ENCODE results near the gene KCNK1.
"Not testable (repeated sequence)": the region's sequence is repeated elsewhere in the genome, so short reads cannot be mapped to it uniquely, and the experiment has no call there.

KCNK1 gene

DNA sequence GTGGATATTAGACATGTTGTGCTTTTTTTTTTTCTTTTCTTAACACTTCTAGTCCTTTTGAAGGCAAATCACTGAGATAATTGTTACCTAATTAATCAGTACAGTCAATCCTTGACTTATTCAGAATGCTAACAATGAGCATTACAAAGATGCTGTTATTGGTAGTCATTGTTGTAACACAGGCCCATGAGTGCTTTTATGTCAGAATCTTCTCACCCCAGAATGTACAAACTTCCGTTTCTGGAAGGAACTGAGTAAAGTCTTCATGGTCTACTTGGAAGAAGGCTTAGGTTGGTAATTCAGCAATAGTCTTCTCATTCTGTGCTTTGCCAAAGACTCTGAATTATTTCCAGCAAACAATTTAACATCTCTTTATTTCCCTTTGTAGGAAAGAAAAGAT, 3.1 kb downstream of the KCNK1 start:
- H3K36me3 Mint-ChIP-seq (ENCODE audit: low read depth), result no peaks in the 10 kb centered on the region
- no peak overlapping the region for H3K4me3 Mint-ChIP-seq
- peaks cover 51% of the 10 kb centered on the region for H3K27me3 Mint-ChIP-seq (ENCODE audit: low read depth)
- H3K4me1 Mint-ChIP-seq (ENCODE audit: low read depth), result no peaks in the 10 kb centered on the region
- no peaks in the 10 kb centered on the region for H3K9me3 Mint-ChIP-seq
- no peak overlapping the region for H3K27ac Mint-ChIP-seq

DNA sequence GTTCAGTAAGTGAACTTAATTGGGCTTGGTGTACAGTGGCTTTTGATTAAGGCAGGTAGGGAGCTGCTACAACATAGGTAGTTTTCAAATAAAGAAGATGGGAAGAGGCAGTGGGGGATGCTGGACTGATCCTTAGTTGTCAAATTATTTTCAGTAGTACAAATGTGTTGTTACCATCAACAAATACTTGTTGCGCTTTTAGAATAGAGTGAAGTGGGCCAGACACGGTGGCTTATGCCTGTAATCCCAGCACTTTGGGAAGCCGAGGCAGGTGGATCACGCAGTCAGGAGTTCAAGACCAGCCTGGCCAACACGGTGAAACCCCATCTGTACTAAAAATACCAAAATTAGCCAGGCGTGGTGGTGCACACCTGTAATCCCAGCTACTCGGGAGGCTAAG, 5.5 kb downstream of the KCNK1 start:
- not testable (repeated sequence) for H3K27ac Mint-ChIP-seq; H3K4me1 Mint-ChIP-seq (ENCODE audit: low read depth); H3K4me3 Mint-ChIP-seq; H3K36me3 Mint-ChIP-seq (ENCODE audit: low read depth); H3K9me3 Mint-ChIP-seq
- peaks cover 39% of the 10 kb centered on the region for H3K27me3 Mint-ChIP-seq (ENCODE audit: low read depth)

DNA sequence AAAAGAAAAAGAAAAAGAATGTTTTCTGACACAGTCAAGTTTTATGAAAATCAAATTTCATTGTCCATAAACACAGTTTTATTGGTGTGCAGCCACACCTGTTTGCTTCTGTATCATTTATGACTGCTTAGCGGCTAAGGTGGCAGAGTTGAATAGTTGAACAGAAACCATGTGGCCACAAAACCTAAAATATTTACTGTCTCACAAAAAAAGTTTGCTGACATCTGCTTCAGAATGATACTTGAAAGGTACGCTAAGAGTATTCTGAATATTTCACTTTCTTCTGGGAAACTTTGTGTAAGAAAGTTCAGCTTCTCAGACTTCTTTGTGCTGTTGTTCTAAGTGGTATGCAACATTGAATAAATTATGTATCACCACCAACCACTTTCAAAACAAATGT, 6.2 kb downstream of the KCNK1 start:
- H3K4me1 Mint-ChIP-seq (ENCODE audit: low read depth), result no peaks in the 10 kb centered on the region
- peaks cover 33% of the 10 kb centered on the region for H3K27me3 Mint-ChIP-seq (ENCODE audit: low read depth)
- H3K27ac Mint-ChIP-seq, result no peak overlapping the region
- H3K9me3 Mint-ChIP-seq, result no peaks in the 10 kb centered on the region
- H3K4me3 Mint-ChIP-seq, result no peak overlapping the region
- no peaks in the 10 kb centered on the region for H3K36me3 Mint-ChIP-seq (ENCODE audit: low read depth)

DNA sequence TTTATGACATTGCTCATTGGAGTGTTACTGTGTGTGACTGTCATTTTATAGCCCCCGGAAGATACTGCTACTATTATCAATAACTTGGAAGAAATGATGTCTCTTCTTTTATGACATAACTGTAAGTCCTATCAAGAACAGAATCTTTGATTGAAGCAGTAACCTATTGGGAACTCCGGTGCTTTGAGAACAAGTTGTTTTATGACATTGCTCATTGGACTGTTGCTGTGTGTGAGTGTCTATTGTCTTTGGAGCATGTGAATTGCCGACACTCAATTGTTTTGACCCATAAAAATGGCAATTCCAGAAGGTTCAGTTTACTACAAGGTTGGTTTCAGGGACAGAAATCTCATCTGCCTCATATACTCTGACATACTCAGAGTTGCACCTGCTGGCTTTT, 8.0 kb downstream of the KCNK1 start:
- Mint-ChIP-seq H3K4me3 (no peak overlapping the region), H3K36me3 (ENCODE audit: low read depth) (no peaks in the 10 kb centered on the region), H3K27me3 (ENCODE audit: low read depth) (peaks cover 14% of the 10 kb centered on the region), H3K27ac (no peak overlapping the region), H3K4me1 (ENCODE audit: low read depth) (no peaks in the 10 kb centered on the region), H3K9me3 (no peaks in the 10 kb centered on the region)

DNA sequence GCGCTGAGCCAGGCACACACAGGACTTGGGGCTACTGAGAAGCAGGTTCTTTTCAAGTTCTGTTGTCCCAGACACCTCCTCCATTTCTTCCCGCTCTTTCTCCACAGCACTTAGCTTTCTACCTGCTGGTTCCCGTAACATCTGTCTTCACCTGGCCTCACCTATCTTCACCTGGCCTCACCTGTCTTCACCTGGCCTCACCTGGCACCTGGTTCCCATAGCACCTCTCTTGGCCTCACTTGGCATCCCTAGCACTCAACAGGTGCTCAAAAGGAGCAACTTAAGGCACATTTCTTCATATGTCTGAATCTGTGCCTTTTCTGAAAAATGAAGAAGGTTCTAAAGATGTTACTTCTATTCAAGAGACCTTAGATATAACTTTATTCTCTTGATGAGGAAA, 10.4 kb downstream of the KCNK1 start:
- no peaks in the 10 kb centered on the region for H3K9me3 Mint-ChIP-seq
- H3K36me3 Mint-ChIP-seq (ENCODE audit: low read depth), result no peaks in the 10 kb centered on the region
- H3K4me3 Mint-ChIP-seq, result no peak overlapping the region
- no peak overlapping the region for H3K27ac Mint-ChIP-seq
- H3K27me3 Mint-ChIP-seq (ENCODE audit: low read depth), result peaks cover 3% of the 10 kb centered on the region
- H3K4me1 Mint-ChIP-seq (ENCODE audit: low read depth), result no peaks in the 10 kb centered on the region

DNA sequence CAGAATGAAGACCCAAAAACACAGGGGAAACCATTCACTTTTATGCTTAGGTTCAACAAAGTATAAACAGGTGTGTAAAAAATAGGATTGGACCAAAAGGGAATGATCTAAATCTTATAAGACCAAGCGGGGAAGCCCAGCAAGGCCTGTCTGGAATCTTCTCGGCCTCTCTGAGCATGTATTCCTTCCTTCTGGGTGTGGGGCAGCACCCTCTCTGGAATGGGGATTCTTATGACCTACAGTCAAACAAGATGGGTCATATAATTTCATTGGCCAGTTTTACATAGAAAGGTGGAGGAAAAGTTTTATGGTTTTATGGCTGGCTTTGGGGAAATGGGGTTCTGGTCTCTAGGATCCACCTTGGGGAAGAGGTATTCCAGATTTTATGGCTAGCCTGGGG, 11.2 kb downstream of the KCNK1 start:
- Mint-ChIP-seq H3K36me3 (ENCODE audit: low read depth) (no peaks in the 10 kb centered on the region), H3K4me1 (ENCODE audit: low read depth) (no peaks in the 10 kb centered on the region), H3K9me3 (no peaks in the 10 kb centered on the region), H3K27ac (no peak overlapping the region), H3K4me3 (no peak overlapping the region), H3K27me3 (ENCODE audit: low read depth) (peaks cover 3% of the 10 kb centered on the region)

DNA sequence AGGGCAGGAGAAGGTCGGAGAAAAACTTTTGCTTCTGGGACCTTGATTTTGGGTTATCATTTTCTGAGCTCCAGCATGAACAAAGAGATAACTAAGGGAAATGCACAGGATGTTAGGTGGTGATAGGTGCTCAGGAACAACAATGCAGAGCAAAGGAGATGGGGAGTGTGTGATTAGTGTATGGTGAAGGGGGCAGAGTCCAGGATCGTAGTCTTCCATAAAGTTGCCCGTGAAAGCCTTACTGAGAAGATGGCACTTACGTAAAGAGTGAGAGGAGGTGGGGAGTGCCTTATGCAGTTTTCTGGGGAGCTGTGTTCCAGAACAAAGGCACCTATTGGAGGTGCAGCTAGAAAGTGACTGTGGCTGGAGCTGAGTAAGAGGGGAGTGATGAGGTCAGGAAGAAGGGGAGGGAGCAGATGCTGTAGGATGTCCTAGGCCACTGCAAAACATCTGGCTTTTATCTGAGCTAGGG, 11.6 kb downstream of the KCNK1 start:
- Mint-ChIP-seq H3K27ac (no peak overlapping the region), H3K27me3 (ENCODE audit: low read depth) (peaks cover 3% of the 10 kb centered on the region), H3K36me3 (ENCODE audit: low read depth) (no peaks in the 10 kb centered on the region), H3K9me3 (no peaks in the 10 kb centered on the region), H3K4me3 (no peak overlapping the region), H3K4me1 (ENCODE audit: low read depth) (no peaks in the 10 kb centered on the region)

DNA sequence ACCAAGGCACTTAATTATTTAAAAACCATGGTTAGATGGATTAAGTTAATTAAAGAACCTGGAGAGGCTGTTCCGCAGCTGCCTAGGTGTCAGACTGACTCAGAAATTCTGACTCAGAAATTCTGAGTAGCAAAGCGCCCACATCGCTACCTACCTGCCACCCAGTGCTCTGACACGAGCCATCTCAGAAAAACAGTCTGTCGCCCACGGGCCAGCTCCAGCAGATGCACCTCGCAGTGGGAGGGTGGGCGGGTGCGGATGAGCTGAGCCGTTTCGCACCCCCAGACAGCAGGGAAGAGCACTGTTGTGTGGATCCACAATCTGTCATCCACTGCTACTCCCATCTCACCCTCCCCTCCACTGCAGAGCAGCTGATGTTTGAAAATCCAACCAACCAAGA, 13.5 kb downstream of the KCNK1 start:
- Mint-ChIP-seq H3K27ac (no peak overlapping the region), H3K4me1 (ENCODE audit: low read depth) (no peaks in the 10 kb centered on the region), H3K4me3 (no peak overlapping the region), H3K9me3 (no peaks in the 10 kb centered on the region), H3K27me3 (ENCODE audit: low read depth) (peaks cover 2% of the 10 kb centered on the region), H3K36me3 (ENCODE audit: low read depth) (no peaks in the 10 kb centered on the region)

DNA sequence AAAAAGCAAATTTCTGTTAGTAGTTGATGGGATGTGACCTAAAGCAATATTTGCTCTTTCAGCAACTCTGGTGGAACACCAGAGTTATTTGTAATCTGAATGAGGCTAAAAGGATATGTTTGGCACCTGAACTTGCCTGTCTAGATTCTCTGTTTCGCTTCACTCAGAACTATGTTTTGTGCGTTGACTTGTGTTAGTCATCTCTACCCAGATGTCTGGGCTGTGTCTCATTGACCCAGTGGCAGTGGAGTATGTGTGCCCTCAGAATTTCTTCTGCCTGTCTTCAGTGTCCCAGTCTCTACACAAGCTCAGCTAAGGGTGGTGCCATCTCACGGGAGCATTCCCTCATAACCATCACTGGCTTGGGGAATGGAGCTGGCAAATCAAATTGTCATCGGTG, 13.9 kb downstream of the KCNK1 start:
- Mint-ChIP-seq H3K9me3 (no peaks in the 10 kb centered on the region), H3K36me3 (ENCODE audit: low read depth) (no peaks in the 10 kb centered on the region)

DNA sequence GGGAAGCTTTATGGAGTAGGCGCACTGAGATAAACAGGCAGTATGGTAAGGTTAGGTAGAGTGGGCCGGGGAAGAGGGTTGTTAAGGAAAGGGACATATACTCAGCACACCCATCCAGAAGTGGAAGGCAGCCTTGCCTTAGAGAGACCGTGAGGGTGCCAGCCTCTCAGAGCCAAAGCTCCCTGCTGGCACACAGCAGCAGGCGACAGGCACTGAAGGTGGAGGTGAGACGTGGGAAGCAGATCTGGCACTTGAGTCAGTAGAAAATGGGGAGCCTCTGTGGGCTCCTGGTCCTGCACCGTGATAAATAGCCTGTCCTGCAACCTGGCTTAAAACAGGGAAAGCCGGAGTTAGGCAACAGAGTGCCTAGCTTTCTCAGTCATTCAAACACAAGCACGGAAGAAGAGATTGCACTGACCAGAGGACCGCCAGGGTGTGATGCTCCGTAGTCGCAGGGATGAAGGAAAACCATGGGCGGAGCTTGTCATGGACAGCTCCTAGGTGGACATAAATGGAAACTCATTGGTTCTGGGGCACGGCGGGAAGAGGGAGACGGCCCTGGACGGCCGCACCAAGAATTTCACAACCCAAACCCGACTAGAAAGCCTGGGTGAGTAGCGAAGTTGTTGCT, 15.5 kb downstream of the KCNK1 start:
- no peaks in the 10 kb centered on the region for H3K36me3 Mint-ChIP-seq (ENCODE audit: low read depth)
- H3K27me3 Mint-ChIP-seq (ENCODE audit: low read depth), result no peaks in the 10 kb centered on the region
- no peaks in the 10 kb centered on the region for H3K9me3 Mint-ChIP-seq
- no peak overlapping the region for H3K4me3 Mint-ChIP-seq
- H3K27ac Mint-ChIP-seq, result no peak overlapping the region
- no peaks in the 10 kb centered on the region for H3K4me1 Mint-ChIP-seq (ENCODE audit: low read depth)

More for the DNA sequence above, 13.9 kb downstream of the KCNK1 start:
- Mint-ChIP-seq H3K27ac (no peak overlapping the region), H3K27me3 (ENCODE audit: low read depth) (no peaks in the 10 kb centered on the region), H3K4me1 (ENCODE audit: low read depth) (no peaks in the 10 kb centered on the region), H3K4me3 (no peak overlapping the region)

DNA sequence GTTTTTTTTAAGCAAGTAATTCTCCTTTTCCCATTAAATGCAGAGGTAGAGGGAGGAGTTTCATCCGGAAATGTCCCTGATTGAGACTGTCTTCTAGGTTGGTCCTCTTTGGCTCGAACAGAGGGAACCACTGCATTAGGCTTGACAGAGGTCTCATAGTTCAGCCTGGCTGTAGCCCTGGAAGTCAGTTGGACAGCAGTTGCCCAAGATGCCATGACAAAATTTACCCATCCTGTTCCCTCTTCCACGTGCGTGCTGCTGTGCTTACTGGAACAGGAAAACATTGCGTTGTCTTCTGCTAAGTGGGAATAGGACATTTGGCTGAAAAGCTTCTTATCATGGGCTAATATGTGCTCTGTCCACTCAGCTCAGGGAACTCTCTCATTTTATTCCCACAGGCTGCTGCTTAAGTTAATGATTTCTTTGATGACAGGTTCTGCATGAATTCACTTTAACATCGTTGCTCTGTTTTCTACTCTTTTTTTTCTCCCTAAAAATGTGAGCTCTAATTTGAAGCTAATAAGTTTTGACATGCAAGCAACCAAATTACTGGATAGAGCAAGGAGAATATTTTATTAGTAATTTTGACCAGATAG, 18.0 kb downstream of the KCNK1 start:
- Mint-ChIP-seq H3K9me3 (no peaks in the 10 kb centered on the region), H3K27me3 (ENCODE audit: low read depth) (peaks cover 4% of the 10 kb centered on the region), H3K36me3 (ENCODE audit: low read depth) (no peaks in the 10 kb centered on the region), H3K4me3 (no peak overlapping the region), H3K4me1 (ENCODE audit: low read depth) (no peaks in the 10 kb centered on the region), H3K27ac (no peak overlapping the region)

DNA sequence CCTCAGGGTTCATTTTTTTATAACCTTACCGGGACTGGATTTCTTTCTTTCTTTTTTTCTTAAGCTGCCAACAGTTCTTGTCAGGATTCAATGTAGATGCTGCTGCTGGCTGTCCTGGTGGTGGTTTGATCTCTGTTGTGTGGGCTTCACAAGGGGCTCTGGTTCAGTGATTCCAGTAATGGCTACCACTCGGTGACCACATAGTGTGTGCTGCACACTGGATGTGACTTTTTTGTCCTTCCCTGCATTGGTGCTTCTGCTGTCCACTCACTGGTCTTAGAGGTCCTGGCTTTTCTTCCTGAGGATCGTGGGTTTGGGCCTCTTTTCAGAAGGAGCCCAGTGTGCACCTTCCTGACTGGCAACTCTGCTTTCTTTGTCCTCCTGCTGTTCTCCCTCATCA, 18.5 kb downstream of the KCNK1 start:
- peaks cover 4% of the 10 kb centered on the region for H3K27me3 Mint-ChIP-seq (ENCODE audit: low read depth)
- no peak overlapping the region for H3K4me3 Mint-ChIP-seq
- H3K4me1 Mint-ChIP-seq (ENCODE audit: low read depth), result no peaks in the 10 kb centered on the region
- no peak overlapping the region for H3K27ac Mint-ChIP-seq
- H3K9me3 Mint-ChIP-seq, result no peaks in the 10 kb centered on the region
- H3K36me3 Mint-ChIP-seq (ENCODE audit: low read depth), result no peaks in the 10 kb centered on the region

DNA sequence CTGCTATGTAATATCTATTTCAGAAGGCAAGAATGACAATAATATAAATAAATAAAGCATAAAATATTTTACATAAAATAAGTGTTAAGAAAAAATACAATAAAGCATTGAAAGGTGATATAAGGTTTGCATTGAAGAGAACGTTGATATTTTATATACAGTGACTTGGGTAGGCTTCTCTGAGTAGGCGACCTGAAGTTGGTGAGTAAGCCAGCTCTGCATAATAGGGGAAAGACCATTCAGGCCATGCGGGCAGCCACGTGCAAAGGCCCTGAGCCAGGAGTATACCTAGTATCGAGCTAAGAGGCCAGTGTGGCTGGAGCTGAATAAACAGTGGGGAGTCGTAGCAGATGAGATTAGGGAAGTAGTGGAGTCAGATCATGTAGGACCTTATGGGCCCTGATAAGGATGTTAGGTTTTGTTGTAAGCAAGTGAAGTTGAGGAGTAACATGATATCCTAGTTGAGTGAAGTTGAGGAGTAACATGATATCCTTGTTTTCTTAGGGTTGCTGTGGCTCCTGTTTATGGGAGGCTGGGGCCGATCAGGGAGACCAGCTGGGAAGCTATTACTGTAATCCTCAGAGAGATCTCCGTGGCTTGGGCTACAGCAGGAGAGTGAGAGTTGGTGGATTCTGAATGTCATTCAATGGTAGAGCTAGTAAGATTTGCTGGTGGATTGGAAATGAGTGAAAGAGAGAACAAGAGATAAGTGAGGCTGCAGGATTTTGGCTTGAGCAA, 22.0 kb downstream of the KCNK1 start:
- Mint-ChIP-seq H3K4me3 (no peak overlapping the region), H3K9me3 (no peaks in the 10 kb centered on the region), H3K27me3 (ENCODE audit: low read depth) (peaks cover 4% of the 10 kb centered on the region), H3K27ac (no peak overlapping the region), H3K36me3 (ENCODE audit: low read depth) (no peaks in the 10 kb centered on the region), H3K4me1 (ENCODE audit: low read depth) (peaks cover 1% of the 10 kb centered on the region)

DNA sequence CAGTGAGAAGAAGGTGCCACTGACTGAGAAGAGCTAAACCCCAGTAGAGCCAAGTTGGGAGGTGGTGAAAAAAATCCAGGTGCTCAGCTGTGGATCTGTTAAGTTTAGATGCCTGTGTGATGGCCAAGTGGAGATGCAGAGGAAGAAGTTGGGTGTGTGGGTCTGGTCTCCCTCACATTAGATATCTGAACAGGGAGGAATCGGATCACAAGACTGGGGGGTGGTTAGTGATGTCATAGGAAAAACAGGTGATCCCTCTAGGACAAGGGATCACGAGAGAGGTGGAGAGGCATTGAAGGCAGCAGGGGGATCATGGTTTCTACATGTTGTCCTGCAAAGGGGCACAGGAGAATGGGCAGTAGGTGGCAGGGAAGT, 22.6 kb downstream of the KCNK1 start:
- peaks cover 1% of the 10 kb centered on the region for H3K4me1 Mint-ChIP-seq (ENCODE audit: low read depth)
- peaks cover 4% of the 10 kb centered on the region for H3K27me3 Mint-ChIP-seq (ENCODE audit: low read depth)
- H3K9me3 Mint-ChIP-seq, result no peaks in the 10 kb centered on the region
- H3K4me3 Mint-ChIP-seq, result no peak overlapping the region
- no peak overlapping the region for H3K27ac Mint-ChIP-seq
- no peaks in the 10 kb centered on the region for H3K36me3 Mint-ChIP-seq (ENCODE audit: low read depth)

DNA sequence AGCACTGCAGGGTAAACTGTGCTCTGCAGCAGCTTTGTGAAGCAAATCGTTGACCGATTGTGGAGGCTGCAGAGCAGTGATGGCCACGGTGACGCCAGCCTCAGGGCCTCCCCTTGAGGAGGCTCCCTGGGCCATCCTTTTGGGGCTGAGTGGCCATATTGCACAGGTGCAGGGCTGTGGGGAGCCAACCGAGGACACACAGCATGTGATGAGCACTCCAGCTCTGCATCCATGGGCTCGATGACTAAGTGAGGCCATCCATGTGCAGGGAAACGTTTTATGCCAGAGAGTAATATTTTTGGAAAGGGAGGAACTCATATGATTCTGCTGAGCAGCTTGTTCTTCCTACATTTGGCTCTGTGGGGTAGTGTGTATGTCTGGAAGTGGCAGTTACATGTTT, 24.6 kb downstream of the KCNK1 start:
- Mint-ChIP-seq H3K4me3 (no peak overlapping the region), H3K9me3 (no peaks in the 10 kb centered on the region), H3K36me3 (ENCODE audit: low read depth) (no peaks in the 10 kb centered on the region), H3K4me1 (ENCODE audit: low read depth) (peaks cover 1% of the 10 kb centered on the region), H3K27ac (no peak overlapping the region), H3K27me3 (ENCODE audit: low read depth) (peaks cover 4% of the 10 kb centered on the region)

Measured in T-helper 1 cell treated with Interleukin-12 subunit alpha and Interleukin-12 subunit beta and Interleukin-4 antibody, amounts not matched to agents 30 μg/mL and 1 μg/mL, for 36 hours (primary cell).